HG03442 (cell line): ENCODE data around the gene RHBG.

Source experiments
- ATAC-seq: cut with Tn5 transposase; IDR thresholded peaks from one replicate; pipeline ENCODE4 v1.9.1; 2021; ENCODE audit warnings: mild to moderate bottlenecking, moderate library complexity; ENCODE audit not compliant: unreplicated experiment

The RHBG gene

GRCh38 chr1:156422602-156423091 lies 53.6 kb downstream of the RHBG start:
- ATAC-seq, result no peak

DNA sequence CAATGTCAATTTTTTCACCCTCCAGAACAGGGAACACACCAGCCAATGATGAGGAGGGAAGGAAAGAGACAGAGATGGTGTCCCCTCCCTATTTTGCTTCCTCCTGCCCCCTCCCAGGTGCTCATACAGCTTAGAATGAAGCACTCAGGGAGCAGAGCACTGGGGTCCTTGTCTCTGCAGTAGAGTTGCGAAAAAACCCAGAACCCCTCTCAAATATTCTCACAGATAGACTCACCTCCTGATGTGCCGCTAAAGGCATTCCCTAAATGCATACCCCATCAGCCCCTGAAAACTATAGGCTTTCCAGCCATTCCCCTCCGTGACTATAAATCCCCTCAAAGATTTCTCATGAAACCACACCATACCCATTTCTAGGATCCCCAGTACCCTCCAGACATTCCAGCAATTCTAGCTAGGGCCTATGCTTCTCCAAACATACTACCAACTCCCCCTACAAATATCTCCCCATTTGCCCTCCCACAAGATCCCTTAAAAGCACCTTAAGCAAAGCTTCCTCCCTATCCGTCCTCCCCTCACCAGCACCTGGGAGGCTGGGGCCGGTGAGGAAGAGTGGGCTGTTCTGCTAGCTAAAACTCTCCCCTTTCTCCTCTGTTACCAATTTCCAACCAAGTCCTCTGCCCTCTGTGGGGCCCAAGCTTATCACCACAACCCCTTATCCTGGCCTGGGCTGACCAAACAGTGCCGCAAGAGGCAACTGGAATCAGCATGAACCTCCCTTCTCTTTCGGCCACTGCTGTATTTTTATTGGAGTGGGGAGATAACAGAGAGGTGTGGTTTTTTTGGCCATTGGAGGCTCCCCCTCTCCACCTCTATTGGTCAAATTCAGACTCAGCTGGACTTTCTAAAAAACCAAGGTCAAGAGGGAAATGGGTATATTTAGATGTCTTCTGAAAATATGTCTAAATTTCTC lies 54.7 kb downstream of the RHBG start:
- ATAC-seq, result no peak

DNA sequence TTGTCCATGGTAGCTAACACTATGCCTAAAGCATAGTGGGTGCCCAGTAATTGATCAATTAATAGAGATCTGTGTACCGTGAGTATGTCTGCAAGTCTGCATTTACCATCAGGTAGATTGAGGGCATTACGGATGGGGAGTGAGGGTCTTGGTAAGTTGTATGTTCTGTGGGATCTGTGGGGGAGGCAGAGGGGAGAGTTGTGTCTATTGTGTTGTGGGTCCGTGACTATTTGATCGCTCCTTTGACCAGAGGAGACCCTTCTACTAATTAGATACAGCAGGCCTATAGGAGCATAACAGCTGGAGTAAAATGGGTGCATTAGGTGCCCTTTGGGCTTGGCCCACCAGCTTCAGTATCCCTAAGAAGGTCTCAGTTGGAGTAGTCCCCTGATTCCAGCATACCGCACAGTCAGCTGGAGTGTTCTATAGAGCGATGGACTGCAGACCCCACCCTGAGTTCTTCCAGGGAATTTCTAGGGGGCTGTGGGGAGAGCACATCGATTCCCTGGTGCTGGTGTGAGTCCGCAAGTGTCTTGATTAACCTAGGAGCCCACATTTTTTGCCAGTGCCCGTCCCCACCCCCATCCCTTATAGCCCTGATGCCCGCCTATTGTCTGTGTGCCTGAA lies 55.9 kb downstream of the RHBG start:
- ATAC-seq, result no peak

DNA sequence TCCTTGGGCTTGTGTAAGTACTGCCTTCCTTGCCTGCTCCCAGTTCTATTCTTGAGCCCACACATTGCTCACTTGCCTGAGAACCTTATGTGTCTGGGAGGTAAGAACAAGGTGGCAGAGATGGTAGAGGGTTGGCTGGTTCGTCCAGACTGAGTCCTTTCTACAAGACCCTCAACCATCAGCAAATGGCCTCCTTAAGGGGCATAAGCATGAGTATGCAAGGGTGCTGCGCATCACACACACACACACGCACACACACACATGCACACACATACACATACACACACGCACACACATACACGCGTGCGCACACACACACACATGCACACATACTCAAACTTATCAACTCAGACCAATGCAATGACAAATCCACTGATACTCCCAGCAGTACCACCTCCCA lies 56.9 kb downstream of the RHBG start:
- no peak for ATAC-seq

GRCh38 chr1:156427957-156428356 lies 58.9 kb downstream of the RHBG start:
- ATAC-seq, result no peak

GRCh38 chr1:156428746-156429288 lies 59.8 kb downstream of the RHBG start:
- ATAC-seq, result no peak

GRCh38 chr1:156429313-156430060 lies 60.5 kb downstream of the RHBG start:
- no peak for ATAC-seq

GRCh38 chr1:156430303-156430702 lies 61.3 kb downstream of the RHBG start:
- ATAC-seq, result no peak

GRCh38 chr1:156430866-156431265 lies 61.9 kb downstream of the RHBG start:
- no peak for ATAC-seq

- no peak for ATAC-seq
These were observed 62.4 kb downstream of the RHBG start for GRCh38 chr1:156431366-156431765.

DNA sequence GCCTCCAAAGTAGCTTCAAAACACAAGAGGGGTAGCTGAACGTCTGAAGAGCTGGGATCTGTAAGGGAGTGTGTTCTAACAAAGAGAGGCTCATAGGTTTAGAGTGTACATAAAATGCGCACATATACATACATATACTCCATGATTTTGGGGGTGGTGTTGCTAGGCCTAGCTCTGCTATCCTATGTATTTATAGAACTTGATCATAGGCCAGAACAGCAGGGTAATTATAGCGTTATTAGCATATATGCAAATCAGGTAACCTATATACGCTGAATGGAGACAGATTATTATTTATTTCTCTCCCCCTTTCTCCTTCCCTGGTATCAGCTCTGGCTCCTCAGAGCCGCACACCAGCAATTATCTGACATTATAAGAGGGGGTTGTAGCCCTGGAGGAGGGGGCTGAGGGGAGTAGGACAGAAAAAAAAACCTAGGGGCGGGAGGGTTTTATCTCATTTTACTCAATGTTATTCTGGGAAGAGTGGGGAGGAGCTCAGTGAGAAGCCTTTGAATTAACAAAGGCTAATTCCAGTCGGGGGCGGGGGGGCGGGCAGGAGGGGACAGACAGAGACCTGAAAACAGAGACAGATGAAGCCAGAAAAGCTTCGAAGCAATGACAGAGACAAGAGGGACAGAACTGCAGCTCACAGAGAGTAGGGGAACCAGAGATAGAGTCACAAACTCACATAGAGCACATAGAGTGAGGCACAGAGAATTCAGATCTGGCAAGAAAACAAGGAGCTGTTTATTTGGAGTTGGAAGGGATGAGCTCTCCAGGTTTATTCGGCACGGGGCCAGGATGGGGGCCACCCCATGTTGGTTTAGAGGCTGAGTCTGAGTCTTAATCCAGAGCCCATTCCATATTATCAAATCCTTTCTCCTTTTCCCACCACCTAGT lies 63.0 kb downstream of the RHBG start:
- no peak for ATAC-seq

GRCh38 chr1:156432669-156433018 lies 63.6 kb downstream of the RHBG start:
- ATAC-seq, result no peak

- ATAC-seq, result no peak
These were observed 64.0 kb downstream of the RHBG start for GRCh38 chr1:156433032-156433431.

GRCh38 chr1:156433602-156434001 lies 64.6 kb downstream of the RHBG start:
- no peak for ATAC-seq
